HuH-7 (cell line): ENCODE results near the gene ZFYVE9.
"Not testable (repeated sequence)": the region's sequence is repeated elsewhere in the genome, so short reads cannot be mapped to it uniquely, and the experiment has no call there.

Source experiments
- DNase-seq: peaks from one replicate; pipeline ENCODE4 v3.0.0; 2011; ENCODE audit warnings: low spot score

The ZFYVE9 gene

GRCh38 chr1:52141513-52142219 lies at the start of gene ZFYVE9:
TSS of gene ZFYVE9 (plus strand) at chr1:52142089. CDS start at chr1:52233207, 91,118 bp downstream.
- DNase-seq, result peak; percentile 80

GRCh38 chr1:52094300-52094699 lies 47.6 kb upstream of the ZFYVE9 start:
- not testable (repeated sequence) for DNase-seq

GRCh38 chr1:52096216-52096615 lies 45.7 kb upstream of the ZFYVE9 start:
- no peak for DNase-seq

- DNase-seq, result peak; percentile 11
Measured at GRCh38 chr1:52098139-52098871, 43.6 kb upstream of the ZFYVE9 start.

- no peak for DNase-seq
Measured at GRCh38 chr1:52102336-52103013, 39.4 kb upstream of the ZFYVE9 start.

- DNase-seq, result no peak
Measured at GRCh38 chr1:52111492-52111891, 30.4 kb upstream of the ZFYVE9 start.

- no peak for DNase-seq
Measured at GRCh38 chr1:52112489-52112888, 29.4 kb upstream of the ZFYVE9 start.

GRCh38 chr1:52119301-52120079 lies 22.4 kb upstream of the ZFYVE9 start:
- DNase-seq, result no peak

- DNase-seq, result no peak
Measured at GRCh38 chr1:52122384-52122783, 19.5 kb upstream of the ZFYVE9 start.

- no peak for DNase-seq
Measured at GRCh38 chr1:52123622-52124021, 18.3 kb upstream of the ZFYVE9 start.

GRCh38 chr1:52125736-52126359 lies 16.0 kb upstream of the ZFYVE9 start:
- no peak for DNase-seq

GRCh38 chr1:52127181-52128180 lies 14.4 kb upstream of the ZFYVE9 start:
- peak; percentile 32 for DNase-seq

GRCh38 chr1:52139817-52140540 lies 1.9 kb upstream of the ZFYVE9 start:
- no peak for DNase-seq

GRCh38 chr1:52140633-52141512 lies 1.0 kb upstream of the ZFYVE9 start:
- no peak for DNase-seq

- DNase-seq, result peak; percentile 50
Measured at GRCh38 chr1:52142220-52143183, 613 bp downstream of the ZFYVE9 start.

GRCh38 chr1:52145137-52145536 lies 3.2 kb downstream of the ZFYVE9 start:
- DNase-seq, result no peak

GRCh38 chr1:52150445-52150844 lies 8.6 kb downstream of the ZFYVE9 start:
- DNase-seq, result not testable (repeated sequence)
